GM18951 (cell line): ENCODE measurements around the gene MMP11.

Experiments
- POLR2A ChIP-seq: IDR thresholded peaks from 4 replicates; pipeline ENCODE4 v1.6.1; 2011; ENCODE audit warnings: mild to moderate bottlenecking; ENCODE audit not compliant: insufficient read length, insufficient read depth; ENCODE audit errors: extremely low read depth
- in situ Hi-C: fragments of 300-500 bp; cut with MboI; formaldehyde crosslinking; loops from one replicate; pipeline ENCODE4 v1.12.0; 2022; ENCODE audit warnings: low sequenced_read_pairs, mixed read lengths, inconsistent platforms; ENCODE audit not compliant: unreplicated experiment

Gene MMP11

GRCh38 chr22:23767303-23767672, 5.4 kb upstream of the MMP11 start:
- in situ Hi-C loops, result no loop called here
- TF ChIP-seq POLR2A, result no peak

GRCh38 chr22:23767673-23768548, 4.7 kb upstream of the MMP11 start, which contains the start of gene CHCHD10:
Gene CHCHD10, minus strand, starts transcription at chr22:23767972. Its CDS starts 98 bp downstream, at chr22:23767874.
- in situ Hi-C loops, result no loop called here
- TF ChIP-seq POLR2A, result peak; percentile 82

DNA sequence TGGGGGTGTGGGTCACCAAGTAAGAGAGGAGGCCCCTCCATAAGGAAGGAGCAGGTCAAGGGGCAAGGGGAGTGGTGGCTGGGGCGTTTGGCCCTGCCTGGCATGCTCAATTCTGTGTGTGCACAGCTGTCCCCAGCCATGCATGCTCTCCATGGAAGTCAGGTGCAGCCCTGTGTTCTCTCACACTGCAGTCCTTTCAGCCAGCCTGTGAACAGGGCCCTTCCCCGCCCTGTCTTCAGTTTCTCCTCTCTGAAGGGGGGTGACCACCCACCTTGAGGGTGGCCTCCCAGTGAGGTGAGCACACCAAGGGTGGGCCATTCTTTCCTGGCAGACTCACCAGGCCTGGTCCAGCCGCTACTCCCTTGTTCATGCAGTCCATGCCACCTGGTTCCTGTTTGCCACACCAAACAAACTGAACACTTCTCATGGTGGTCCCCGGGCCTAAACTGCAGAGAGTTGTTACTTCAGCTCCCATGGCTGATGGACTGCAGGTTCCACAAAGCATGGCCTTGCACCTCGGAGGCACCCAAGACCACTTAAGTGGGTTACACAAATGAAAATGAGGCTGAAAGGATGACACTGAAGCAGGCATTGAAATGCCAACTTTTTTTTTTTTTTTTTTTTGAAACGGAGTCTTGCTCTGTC, 3.2 kb upstream of the MMP11 start:
- in situ Hi-C loops, result no loop called here
- TF ChIP-seq POLR2A, result no peak

GRCh38 chr22:23772315-23772648, 367 bp upstream of the MMP11 start:
- in situ Hi-C loops, result loop anchor here (10.0 kb wide), 1 partner anchor 63 kb away; the partner anchor contains the start of gene DERL3
- TF ChIP-seq POLR2A, result no peak

DNA sequence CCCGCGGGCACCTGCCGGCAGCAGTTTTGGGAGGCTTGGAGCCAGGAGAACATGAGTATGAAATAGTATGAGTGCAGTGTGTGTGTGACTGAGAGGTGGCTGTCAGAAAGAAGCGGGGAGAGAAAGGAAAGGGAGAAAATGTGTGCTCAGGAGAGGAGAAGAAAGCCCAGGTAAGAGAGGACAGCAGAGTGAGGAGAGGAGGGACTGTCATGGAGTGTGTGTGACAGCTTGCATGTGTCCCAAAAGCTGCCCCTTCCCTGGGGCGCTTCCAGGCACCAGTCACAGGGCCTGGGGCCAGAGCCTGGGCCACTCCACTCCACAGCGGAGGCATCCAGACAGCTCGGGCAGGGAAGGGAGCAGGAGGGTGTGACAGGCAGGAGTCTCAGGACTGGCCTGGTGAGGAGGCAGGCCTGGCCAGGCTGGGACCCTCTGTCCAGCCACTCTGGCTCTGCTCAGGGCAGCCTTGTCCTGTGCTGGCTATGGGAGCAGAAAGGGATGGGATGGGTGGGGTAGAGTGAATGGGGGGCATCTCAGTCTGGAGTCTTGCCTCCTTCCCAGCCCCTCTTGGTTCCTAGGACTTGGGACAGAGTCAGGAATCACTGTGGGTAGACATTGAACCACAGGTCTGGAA, 949 bp downstream of the MMP11 start:
- TF ChIP-seq POLR2A, result no peak
- in situ Hi-C loops, result loop anchor here (10.0 kb wide), 1 partner anchor 61 kb away; the partner anchor contains the start of gene DERL3

DNA sequence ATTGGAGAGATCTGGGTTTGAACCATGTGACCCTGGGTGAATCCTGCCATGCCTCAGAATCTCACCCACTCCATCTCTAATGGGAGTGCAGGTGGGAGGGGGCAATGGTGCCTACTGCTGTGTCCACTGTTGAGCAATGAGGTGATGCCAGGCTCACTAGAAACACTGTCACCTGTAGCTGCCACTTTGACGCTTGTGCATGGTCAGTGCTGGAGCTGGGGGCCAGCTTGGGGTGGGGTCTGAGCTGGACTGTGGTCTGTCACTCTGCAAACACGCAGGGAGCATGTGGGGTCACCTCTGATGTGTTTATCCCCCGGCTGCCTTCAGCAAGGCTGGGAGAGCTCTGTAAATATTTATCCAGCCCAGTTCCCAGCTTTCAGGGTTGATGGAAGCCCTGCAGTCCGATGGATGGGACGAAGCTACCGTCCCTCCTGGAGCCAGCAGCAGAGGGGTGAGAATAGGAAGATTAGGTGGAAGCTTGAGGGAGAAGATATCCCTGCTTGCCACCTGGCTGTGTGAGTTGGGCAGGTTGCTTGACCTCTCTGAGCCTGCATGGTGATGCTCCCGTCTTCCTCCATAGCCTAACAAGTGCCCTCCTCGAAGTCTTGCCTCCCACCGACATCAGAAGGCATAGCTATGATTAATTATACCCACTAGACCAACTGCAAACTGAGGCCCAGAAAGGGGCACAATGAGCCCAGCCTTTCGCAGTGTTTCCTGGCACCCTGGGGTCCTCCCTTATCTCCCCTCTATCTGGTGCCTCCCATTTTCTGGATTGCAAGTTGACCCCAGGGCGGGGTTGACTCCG, 1.7 kb downstream of the MMP11 start:
- in situ Hi-C loops, result loop anchor here (10.0 kb wide), 1 partner anchor 60 kb away; the partner anchor contains the start of gene DERL3
- TF ChIP-seq POLR2A, result no peak

GRCh38 chr22:23774922-23775436, 2.3 kb downstream of the MMP11 start:
- TF ChIP-seq POLR2A, result no peak
- in situ Hi-C loops, result loop anchor here (10.0 kb wide), 1 partner anchor 60 kb away; the partner anchor contains the start of gene DERL3

DNA sequence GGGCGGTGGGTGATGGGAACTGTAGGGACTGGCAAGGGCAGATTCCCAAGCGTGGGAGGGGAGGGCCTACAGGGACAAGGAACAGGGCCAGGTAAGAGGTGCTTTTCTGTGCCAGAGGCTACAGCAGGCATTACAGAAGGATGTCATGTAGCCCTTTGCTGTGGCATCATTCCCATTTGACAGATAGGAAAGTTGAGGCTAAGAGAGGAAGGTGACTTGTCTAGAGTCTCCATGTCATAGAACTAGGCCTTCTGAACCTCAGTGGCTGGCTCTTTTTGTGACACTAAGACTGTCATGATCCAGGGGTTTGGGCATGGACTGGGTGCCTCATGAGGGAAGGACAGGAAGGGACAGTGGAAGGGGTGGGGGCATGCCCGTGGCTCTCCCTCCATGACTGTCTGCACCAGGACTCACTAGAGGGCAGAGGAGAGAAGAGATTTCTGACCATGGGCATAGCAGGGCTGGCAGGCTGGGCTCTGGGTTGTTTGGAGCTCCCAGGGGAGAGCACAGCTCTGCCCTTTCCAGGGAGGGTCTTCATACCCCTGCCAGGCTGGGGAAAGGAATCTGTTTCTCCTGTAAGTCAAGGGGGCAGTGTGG, 3.2 kb downstream of the MMP11 start:
- in situ Hi-C loops, result loop anchor here (10.0 kb wide), 1 partner anchor 59 kb away; the partner anchor contains the start of gene DERL3
- TF ChIP-seq POLR2A, result no peak

- no peak for TF ChIP-seq POLR2A
- in situ Hi-C loops, result loop anchor here (10.0 kb wide), 1 partner anchor 57 kb away; the partner anchor contains the start of gene DERL3
These were observed 5.3 kb downstream of the MMP11 start for GRCh38 chr22:23777776-23778576.

GRCh38 chr22:23778577-23778900, 5.9 kb downstream of the MMP11 start:
- no peak for TF ChIP-seq POLR2A
- in situ Hi-C loops, result loop anchor here (10.0 kb wide), 1 partner anchor 56 kb away; the partner anchor contains the start of gene DERL3

DNA sequence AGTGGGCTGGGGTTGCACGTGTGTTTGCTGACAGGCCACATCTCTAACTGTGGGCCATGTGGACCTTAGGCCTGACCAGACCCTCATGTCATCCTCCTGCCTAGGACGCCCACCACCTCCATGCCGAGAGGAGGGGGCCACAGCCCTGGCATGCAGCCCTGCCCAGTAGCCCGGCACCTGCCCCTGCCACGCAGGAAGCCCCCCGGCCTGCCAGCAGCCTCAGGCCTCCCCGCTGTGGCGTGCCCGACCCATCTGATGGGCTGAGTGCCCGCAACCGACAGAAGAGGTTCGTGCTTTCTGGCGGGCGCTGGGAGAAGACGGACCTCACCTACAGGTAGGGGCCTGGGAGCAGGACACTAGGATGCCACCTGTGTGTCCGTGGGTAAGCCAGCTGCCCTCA, 6.4 kb downstream of the MMP11 start:
- in situ Hi-C loops, result loop anchor here (10.0 kb wide), 1 partner anchor 56 kb away; the partner anchor contains the start of gene DERL3
- no peak for TF ChIP-seq POLR2A
